HG03064 (cell line): ENCODE data around the gene LGR6.

ENCODE experiments used
- ATAC-seq: cut with Tn5 transposase; IDR thresholded peaks from one replicate; pipeline ENCODE4 v1.9.1; 2021; ENCODE audit warnings: low read depth; ENCODE audit not compliant: unreplicated experiment

LGR6 gene

GRCh38 chr1:202361224-202361623 lies 167.6 kb downstream of the LGR6 start:
- no peak for ATAC-seq

GRCh38 chr1:202361701-202362100 lies 168.1 kb downstream of the LGR6 start:
- no peak for ATAC-seq

DNA sequence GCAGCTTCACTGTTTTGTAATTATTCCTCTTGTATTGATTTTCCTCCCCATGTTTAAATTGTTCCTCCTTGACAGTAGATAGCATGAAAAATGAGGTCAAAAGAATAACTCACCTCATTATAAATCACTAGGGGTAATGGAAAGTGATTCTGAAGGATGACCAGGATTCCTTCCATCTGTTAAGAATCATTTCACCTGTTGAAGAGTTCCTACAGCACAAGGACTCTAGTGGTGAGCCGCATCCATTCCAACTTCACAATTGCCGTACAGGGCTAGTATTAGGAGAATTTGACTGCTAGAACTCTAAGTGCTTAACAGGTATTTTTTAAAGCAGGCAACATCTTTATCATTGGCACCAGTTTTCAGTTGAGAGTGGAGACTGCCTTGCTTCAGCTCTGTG lies 168.6 kb downstream of the LGR6 start:
- ATAC-seq: no peak

DNA sequence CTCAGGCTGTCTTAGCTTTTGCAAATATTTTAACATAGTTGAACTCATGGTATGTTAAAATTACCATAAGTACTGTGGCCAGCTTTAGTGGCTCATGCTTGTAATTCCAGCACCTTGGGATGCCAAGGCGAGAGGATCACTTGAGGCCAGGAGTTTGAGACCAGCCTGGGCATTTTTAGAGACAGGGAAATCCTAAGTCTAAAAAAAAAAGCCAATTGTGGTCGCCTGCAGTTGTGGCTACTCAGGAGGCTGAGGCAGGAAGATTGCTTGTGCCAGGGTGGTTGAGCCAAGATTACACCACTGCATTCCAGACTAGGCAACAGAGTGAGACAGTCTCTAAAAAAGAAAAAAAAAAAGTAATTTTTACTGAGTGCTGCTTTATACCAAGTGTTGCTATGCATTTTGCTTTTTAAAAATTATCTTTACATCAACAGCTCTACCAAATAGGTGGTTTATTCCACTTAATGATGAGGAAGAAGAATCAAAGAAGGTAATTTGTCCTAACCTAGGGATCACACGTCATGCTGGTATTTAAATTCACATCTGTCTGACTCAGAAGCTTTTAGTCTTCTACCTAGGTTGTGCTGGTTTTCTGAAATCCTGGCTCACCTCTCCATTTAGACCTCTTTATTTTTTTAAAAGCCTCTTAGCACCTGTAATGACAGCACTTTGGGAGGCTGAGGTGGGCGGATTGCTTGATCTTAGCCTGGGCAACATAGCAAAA lies 171.7 kb downstream of the LGR6 start:
- no peak for ATAC-seq

DNA sequence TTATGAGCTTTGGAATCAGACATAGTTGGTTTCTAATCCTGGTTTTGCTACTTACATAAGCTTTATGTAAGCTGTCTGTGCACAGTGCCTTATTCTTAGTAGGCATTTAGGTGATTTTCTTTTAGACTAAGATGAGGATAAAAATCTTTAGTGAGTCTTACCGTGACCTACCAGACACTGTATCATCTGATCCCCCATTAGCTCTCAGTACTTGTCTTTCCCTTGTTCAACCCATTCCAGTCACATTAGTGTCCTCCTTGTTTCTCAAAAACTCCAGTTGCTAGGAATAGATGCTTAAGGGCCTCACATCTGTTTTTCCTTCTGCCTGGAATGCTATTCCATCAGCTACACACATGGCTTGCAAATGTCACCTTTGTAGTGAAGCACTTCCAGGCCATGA lies 173.7 kb downstream of the LGR6 start:
- ATAC-seq: no peak
